ENCODE data around the gene PRKD1.

PRKD1 gene

DNA sequence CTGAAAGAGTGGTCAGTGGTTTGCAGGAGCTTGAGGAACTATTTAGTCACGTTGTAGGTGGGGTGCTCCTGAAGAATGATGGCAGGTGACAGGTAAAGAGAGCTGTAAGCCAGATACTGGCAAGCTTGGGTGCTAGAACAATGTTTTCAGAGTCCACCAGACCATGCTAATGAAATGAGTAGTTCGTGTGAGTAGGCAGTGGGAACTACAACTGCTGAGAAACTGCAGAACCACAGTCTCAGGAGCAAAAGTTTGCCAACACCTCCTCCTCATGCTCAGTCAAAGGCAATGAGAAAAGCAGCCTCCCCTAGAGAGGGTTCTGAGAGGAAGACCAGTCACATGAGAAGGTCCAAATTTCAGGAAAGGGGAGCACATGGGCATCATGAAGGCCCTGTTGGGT is 91.3 kb downstream of the PRKD1 start:
- no peak for DNase-seq

DNA sequence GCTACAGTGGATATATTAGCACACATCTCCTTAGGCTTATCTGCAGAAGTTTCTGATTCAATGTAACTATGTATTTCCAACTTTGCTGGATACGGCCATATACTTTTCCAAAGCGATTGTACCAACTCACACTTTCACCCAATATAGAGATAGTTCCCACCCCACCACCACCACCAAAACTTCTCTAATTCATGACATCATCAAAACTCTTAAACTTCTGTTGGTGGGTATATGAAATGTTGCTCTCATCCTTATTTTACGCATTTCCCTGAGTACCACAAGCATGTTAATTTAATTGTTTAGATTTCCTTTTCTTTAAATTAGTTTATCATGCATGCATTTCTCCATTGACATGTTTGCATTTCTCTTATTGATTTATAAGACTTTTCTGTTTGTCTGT is 95.6 kb downstream of the PRKD1 start:
- DNase-seq: no peak

DNA sequence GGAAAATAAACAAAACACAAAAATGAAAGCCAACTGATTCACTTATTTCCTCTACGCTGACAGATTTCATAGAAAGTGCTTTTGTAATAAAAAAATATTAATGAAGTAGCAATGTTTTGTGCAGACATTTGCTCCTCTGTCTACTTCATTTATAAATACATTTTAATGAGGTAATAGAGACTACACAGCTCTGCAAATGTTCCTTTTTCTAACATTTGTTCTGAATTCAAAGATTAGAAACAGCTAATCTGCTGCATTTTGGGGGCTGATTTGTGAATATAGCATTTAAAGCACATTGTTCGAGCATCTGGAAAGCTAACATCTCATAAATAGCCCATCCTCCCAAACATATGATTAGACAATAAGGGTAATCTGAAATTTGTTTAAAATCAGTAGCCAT is 97.8 kb downstream of the PRKD1 start:
- DNase-seq: no peak

DNA sequence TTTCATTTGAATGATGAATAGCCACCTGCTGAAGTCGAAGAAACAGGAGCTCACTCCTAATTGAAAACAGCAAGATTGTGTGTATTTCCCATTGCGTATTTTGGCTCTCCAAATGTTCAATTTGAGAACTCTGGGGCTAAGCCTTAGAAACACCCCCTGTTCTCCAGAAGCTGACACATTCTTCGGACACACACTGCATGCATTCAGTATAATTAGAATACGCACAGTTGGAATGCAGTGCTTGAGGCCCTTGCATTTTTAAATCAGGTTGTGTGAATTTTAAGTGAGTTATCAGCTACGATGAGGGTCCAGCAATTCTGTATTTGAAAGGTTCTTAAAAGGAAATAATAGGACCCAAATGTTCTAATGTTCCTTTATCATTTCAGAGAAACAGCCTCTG is 103.8 kb downstream of the PRKD1 start:
- DNase-seq: no peak

DNA sequence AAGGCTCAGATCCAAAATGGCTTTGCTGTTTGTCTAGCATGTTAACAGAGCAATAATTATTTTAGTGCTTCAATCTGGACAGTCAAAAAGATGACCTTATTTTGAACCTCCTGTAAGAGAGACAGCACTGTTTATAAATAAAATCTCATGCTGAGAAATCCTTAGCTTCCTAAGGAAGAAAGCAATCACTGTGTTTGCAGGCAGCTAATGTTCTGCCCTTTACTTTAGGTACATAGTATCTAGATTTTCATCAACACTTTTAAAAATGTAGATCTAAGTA is 105.3 kb downstream of the PRKD1 start:
- DNase-seq: no peak

DNA sequence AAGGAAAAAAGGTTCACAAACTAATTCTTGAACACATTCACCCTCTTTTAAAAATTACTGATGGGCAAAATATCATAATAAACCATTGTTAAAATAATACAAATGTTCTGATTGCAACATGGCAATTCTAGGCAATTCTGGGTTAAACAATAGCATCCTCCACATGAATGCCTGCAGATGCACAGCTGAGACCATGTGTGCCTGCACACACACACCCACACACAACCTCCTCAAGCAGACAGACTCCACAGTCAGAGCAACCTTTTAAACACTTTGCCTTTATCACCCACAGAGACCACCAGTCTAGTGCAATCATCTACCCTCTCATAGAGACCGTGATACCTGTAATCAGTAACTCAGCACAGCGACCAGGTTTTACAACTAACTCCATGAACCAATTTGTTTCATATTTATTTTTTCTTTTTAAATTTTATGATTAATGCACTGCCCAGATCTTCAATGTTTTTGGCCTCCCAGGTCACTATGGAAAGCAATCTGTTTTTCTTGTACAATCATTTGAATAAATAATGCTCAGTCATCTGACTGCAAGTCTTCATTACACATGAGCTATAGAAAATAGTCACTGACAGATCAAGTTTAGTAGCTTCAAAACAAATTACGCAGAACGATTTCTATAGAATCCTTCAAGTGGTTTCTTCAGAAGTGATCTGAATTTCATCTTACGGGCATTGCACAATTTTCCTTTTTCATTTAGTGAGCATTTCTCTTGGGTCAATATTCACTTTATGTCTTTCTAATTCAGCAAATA is 105.8 kb downstream of the PRKD1 start:
- DNase-seq: no peak

DNA sequence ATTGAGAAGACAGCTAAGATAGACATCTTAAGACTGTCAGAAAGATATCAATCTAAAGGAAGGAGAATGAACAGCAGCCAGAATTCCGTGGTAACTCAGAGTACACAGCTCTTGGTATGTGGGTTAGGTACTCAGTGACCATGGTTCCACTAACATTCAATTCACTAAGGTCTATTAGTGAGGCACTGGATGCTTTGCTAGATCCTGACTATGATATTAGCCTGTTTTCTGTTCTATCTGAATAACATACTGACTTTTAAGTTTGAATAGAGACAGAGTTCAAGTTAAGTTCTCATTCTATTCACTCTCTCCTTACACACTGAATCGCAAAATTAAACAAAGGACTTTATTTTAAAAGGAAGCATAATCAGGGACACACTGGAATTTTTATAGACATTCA is 106.4 kb downstream of the PRKD1 start:
- DNase-seq: no peak

DNA sequence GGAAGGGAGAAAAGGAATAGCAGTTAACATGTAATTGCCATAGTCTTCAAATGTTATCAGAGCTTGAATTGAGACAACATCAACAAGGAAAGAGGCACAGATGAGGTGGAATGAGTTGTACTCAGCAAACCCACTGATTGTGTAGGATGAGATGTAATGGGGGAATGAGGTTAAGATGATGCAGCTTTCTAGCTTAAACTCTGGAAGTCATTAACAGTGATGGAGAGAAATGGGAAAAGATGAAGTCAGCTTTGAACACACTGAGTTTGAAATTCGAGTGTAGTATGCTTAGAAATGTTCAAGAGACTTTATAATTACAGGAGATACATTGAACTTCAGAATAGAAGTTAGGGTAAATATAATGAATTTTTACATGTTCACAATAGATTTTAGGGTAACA is 106.9 kb downstream of the PRKD1 start:
- DNase-seq: no peak

DNA sequence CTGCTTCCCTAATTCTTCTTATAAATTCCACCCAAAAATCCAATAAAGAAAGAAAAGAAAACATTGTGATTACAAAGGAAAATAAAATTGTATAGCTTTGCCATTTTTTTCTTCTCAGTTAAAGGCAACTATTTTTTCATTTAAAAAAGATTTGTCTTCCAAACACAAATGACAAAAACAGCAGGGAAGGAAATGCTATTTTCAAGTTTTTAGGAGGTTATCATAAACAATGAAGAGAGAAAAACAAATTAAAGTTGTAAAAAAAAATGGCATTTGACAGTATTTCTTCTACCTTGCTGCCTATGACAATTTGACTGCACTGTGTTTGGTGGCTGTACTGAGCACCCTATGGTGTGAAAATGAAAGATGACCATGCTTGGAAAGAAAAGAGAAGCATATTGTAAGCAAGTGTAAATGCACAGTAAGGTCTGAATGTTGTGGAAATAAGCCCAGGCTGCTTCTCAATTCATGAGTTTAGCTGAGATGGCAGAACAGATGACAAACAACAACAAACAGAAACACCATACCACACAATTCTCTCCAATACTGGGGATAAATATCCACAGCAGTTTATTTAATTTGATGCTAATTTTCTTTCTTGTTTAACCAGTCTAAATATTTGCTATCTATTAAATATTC is 109.8 kb downstream of the PRKD1 start:
- no peak for DNase-seq

DNA sequence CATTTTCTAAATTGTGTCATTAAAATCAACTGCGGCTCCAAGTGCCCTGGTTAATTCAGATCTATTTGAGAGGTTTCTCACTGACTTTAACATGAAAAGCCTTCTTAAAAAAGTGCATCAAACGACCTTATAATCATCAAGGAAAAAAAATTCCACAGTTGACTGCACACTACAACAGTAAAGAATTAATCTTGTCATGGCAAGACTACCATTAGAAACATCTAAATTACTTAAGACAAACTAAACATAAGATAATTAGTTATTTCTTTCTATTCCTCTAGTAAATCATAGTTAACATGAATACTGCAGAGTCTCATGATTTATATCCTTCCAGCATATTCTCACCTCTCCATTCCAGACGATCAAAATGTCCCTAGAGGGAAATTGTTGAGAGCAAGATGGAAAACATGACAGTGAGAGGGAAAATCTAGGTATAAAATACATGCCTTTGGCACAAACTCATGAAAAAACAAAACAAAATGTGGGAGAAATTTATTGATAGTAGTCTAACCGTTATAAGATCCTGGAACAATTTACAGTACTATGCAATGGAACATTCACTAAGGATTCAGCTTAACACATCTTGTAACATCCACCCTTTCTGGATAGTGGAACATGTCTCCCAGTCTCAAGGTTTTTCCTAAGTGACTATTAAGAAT is 112.5 kb downstream of the PRKD1 start:
- DNase-seq: no peak

DNA sequence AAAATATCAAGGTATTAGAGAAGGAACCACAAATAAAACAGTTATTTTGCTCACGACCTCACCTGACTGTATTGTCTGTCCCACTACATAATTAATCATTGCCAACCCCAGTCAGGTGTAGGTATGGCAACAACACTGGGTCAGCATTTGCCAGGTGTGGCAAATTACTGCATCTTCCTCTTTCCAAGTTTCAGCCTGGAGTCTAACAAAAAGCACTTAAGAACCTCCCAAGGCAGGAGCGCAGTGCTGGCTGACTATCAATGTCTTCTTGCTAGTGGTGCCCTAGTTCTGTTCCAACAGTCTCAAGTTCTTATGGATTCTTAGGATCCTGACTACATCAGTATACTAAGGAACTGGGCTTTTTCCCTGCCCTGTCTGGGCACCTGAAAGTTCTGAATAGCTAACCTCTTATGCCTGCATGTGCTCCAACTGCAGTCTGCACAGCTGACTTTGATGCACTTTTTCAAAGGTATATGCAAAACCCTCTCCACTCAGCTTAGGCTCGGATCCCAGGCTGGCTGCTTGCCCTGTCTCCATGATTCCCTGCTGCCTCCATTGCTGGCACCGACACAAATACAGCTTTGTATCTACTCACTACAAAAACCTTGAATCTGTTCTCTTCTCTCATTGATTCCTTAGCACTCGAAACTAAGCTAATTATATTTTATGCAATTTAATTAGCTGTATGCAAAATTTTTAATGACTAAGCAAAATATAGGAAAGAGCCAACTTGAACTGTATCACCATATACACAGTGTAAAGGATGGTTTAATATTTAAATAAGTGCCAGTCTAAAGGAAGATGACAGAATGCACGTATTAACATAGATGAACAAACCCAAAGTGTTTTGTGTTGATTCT is 113.3 kb downstream of the PRKD1 start:
- no peak for DNase-seq

DNA sequence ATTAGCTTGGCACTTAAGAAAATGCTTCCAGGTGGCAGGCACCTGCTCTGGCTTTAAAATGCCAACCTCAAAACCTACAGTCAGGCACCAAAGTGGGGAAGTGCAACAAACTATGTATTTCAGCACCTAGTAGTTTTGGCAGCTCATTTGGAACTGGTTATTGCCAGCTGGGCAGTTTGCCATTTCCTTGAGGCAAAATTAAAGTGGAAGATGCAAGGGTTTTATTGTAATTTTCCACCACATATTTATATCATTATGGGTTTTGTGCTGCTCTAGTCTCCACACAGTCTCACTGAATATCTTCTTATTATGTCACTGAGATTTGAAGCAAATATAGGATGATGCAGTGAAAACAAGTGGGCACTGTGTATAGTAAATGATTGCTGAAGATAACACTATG is 117.0 kb downstream of the PRKD1 start:
- no peak for DNase-seq

DNA sequence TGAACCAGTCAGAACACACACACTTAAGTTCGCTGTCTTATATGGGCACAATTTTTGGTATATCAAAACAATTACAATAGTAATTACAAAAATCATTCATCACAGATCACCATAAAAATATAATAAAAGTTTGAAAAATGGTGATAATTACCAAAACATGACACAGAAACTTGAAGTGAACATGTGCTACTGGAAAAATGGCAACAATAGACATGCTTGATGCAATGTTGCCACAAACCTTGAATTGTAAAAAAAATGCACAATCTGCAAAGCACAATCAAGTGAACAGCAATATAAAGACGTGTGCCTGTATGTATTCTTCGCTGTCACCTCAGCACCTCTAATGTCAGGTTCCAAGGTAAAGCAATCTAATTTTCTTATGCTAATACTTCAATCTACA is 117.6 kb downstream of the PRKD1 start:
- no peak for DNase-seq

DNA sequence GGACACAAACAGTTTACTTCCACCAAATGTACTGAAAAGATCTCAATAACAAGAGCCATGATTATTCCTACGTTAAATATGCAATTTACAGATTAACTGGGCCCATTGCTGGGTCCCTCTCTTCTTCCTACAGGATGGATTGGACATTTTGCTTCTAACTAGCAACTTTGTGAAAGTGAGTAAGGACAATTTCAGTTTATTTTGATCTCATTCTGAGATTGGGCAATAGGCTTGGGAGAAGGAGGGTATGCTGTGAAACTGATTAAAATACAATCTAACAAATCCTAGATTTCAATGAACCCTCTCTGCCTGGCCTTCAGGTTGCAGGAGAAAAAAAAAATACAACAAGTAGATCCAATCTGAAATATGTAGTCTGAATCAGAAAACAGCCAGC is 121.5 kb downstream of the PRKD1 start:
- no peak for DNase-seq

DNA sequence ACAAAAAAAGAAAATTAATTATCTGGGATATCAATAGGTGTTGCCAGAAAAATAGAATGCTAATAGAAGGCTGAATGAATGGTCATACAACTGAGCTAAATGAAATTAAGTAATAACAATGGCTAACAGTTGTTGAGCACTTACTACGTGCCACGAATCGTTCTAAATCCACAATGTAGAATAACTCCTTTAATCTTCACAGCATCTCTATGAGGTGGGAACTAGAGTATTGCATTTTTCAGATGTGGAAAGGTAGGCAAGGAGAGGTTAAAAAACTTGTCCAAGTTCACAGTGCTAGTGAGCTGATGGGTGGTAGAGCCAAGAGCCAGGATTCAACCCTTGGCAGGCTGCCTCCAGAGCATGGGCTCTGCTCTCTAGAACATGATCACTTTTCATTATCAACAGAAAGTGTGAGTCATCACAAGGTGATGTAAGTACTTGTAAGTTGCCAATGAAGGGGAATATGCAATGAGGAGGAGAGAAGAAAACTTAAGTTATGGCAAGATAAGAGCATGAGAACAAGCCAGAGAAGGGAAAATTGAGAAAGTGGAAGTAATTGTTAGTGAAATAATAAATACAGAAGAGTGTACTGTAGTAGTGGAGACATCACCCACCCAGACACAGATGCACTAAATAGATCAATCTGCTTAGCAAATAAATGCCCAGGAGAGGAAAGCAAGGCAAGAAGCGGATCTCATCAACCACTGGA is 122.1 kb downstream of the PRKD1 start:
- no peak for DNase-seq

DNA sequence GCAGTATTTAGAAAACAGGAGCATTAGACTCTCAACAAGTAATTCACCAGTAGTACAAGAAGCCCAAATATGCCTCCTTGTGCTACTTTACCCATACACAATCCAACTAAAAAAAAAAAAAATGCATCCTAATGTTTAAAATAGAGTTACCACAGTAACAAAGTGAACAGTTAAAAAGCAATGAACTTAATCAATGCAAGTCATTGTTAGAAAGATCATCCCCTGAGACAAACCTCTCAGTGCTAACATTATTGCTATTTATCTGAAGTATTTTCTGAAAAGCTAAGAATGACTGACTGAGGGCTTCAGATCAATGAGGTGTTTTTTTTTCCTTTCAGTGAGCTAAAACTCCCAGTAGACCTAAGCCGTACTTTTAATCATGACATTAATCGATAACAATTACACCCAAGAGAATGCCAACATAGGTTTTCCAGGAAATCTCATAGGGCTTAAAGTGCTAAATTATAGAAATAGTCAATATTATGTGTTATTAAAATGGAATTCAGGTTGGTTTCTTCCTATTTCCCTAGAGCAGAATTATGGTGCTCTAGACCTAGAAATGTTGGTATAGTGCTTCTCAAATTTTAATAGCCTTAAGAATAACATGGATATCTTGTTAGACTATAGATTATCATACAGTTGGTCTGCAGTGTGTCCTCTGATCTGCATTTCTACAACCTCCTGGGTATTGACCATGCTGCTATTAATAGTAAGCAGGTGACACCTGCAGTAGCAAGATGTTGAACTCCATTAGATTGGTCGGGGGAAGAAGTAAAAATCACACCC is 123.0 kb downstream of the PRKD1 start:
- no peak for DNase-seq

DNA sequence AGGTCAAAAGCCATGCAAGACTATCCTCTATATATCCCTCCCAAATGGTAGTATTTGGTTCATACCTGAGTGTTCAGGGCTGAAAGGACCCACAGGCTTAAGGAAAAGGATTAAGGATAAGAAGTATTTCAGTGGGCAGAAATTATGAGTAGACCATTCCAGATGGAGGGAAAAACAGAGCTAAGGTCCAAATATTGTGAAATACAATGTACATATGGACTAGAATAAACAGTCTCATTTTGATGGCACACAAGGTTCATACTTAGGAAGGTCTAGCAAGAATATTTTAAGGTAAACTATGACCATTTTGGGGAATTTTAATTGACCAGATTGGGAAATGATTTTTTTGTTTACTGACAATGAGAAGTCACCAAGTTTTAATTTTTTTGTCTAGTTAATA is 124.6 kb downstream of the PRKD1 start:
- no peak for DNase-seq

DNA sequence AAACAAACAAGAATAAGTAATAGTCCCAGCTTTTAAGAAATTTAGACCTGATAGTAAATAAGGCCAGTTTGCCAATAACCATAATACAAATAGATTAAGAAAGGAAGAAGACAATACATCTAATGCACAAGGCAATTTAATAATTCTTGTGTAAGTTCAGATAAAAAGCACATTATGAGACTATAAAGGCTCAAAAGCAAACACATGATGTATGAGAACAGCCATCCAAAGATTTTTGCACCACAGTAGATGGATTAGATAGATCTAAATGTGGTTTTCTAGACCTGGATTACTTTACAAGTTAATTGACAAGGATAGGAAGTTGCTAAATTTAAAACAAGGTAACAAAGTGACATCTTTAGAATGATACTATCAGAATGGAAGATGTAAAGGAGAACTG is 125.4 kb downstream of the PRKD1 start:
- DNase-seq: no peak

DNA sequence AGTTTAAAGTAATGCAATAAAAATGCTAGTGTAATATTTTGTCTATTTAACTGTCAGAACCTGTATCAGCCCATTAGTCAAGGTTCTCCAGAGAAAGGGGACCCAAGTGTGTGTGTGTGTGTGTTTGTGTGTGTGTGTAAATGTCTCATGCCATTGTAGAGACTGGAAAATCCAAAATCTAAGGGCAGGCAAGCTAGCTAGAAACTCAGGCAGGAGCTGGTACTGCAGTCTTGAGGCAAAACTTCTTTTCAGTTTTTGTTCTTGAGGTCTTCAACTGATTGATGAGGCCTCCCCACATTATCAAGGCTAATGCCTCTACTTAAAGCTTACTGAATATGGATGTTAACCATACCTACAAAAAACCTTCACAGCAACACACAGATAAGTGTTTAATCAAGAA is 126.7 kb downstream of the PRKD1 start:
- no peak for DNase-seq

DNA sequence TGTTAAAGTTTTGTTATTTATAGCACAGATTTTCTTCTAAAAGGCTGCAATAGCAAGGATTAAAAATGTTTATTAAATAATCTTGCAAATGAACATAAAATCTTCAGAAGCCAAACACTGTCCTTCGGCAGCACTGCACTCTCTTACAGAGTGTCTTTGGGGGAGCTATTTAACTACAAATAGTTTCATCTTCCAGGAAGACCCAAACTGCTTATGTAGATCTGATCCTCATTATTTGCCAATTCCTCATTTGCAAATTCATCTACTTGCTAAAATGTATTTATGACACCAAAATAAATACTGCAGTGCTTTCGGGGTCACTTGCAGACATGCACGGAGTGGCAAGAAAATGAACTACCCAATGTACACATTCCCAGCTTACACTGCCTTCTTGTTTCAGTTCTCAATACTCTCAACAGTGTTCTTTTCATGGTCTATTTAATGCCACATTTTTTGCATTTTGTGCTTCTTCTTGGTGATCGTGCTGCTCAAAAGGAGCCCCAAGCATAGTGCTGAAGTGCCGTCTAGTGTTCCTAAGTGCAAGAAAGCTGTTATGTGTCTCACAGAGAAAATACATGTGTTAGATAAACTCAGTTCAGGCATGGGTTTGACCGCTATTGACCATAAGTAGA is 128.1 kb downstream of the PRKD1 start:
- DNase-seq: no peak

DNA sequence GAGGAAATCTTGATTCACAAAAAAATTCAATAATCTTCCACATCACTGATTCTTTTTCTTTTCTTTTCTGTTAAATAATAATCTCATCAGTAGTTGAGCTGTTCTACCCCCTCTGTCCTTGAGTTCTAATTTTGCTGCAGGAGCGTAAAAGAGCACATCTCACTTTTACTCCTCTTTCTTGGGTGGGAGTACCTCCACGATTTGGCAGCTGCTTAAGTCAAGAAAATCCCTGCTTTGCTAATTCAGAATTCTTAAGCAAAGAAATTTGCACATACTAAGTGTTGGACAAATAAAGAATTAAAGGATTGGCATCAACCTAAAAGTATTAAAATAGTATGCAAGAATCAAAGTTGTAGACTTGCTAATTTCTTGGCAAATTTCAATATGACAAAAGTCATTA is 128.8 kb downstream of the PRKD1 start:
- no peak for DNase-seq
